Measurements from ENCODE around the gene RIMBP2. TPM values are rescaled to one million over a fixed set of nuclear protein-coding genes. Genes with fewer than 3 reads are reported as not detected.
"Not testable (repeated sequence)": the region's sequence is repeated elsewhere in the genome, so short reads cannot be mapped to it uniquely, and the experiment has no call there.

The RIMBP2 gene
- total RNA-seq, 1 experiment from 2014 or later, result 0.95 TPM

DNA sequence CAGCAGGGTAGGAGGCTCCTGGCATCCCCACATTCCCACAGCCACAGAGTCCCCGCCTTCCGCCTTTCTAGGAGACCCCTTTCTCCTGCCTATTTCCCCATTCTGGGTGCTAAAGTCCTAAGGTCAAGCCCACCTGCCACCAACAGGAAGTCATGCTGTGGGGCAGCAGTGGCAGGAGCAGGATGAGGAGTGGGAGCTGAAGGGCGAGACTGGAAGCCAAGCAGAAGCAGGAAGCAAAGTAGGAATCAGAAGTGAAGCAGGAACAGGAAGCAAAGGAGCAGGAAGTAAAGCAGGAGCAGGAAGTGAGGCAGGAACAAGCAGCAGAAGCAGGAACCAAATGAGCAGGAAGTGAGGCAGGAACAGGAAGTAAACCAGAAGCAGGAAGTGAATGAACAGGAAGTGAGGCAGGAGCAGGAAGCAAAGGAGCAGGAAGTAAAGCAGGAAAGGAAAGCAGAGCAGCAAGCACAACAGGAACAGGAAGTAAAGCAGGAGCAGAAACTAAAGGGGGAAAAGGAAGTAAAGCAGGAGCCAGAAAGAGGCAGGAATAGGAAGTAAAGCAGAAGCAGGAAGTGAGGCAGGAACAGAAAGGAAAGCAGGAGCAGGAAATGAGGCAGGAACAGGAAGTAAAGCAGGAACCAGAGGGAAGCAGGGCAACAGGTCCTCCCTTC, 38.3 kb upstream of the RIMBP2 start:
- no peaks in the 10 kb centered on the region for H3K9me3 ChIP-seq (ENCODE audit: low read depth, low read length, poor library complexity, severe bottlenecking)
- TF ChIP-seq, protein P1, sequence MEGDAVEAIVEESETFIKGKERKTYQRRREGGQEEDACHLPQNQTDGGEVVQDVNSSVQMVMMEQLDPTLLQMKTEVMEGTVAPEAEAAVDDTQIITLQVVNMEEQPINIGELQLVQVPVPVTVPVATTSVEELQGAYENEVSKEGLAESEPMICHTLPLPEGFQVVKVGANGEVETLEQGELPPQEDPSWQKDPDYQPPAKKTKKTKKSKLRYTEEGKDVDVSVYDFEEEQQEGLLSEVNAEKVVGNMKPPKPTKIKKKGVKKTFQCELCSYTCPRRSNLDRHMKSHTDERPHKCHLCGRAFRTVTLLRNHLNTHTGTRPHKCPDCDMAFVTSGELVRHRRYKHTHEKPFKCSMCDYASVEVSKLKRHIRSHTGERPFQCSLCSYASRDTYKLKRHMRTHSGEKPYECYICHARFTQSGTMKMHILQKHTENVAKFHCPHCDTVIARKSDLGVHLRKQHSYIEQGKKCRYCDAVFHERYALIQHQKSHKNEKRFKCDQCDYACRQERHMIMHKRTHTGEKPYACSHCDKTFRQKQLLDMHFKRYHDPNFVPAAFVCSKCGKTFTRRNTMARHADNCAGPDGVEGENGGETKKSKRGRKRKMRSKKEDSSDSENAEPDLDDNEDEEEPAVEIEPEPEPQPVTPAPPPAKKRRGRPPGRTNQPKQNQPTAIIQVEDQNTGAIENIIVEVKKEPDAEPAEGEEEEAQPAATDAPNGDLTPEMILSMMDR (conservative IDR thresholded peaks at IDR 0.05; ENCODE audit: low read depth, low read length), result no peak
- TF ChIP-seq EZH2 (IDR thresholded peaks at IDR 0.05; ENCODE audit: borderline replicate concordance, low read depth, low read length, poor library complexity, severe bottlenecking), result no peak
- no peak overlapping the region for H3K4me3 ChIP-seq (ENCODE audit: low read depth, low read length, poor library complexity, severe bottlenecking)
- DNase-seq (ENCODE audit: low spot score), result no peak
- BruUV-seq (replicated peaks), result no TSS peak
- CTCF ChIA-PET, result no interaction called here
- H3K27ac ChIP-seq (ENCODE audit: low read depth, low read length, poor library complexity, severe bottlenecking), result no peak overlapping the region
- intact Hi-C loops (cut with micrococcal nuclease; ENCODE audit: unreplicated experiment), result no loop called here
- no peaks in the 10 kb centered on the region for H3K4me1 ChIP-seq (ENCODE audit: insufficient read depth, low read length, poor library complexity, severe bottlenecking)
- POLR2A ChIA-PET (ENCODE audit: low non-redundant PET), result no interaction called here
- no peaks in the 10 kb centered on the region for H3K36me3 ChIP-seq (ENCODE audit: insufficient read depth, low read length, poor library complexity, severe bottlenecking)
- H3K27me3 ChIP-seq (replicated peaks; ENCODE audit: insufficient read depth, low read depth, low read length, poor library complexity), result peaks cover 11% of the 10 kb centered on the region

DNA sequence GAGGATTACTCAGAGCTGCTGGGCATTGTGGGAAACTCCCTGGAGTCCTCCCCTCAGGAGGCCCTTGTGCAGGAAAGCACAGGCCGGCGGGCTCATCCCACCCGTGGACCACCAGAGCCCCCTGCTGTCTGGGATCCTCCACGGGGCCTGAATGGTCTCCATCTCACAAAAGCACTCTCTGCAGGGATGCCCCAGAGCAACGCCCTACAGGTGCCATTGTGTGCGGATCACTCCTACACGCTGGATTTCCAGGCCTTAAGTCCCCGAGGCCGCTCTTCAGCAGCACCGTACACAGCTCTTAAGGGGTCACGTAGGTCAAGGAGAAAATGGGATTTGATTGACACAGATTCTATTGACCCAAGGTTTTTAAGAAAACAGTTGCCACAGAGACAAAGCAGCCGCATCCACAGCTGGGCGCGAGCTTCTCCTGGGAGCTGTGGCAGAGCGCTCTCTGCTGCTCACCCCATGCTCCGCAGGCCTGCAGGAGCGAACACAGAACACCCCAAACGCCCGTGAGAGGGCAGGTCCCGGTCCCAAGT, 36.7 kb upstream of the RIMBP2 start:
- no TSS peak for BruUV-seq (replicated peaks)
- no peak overlapping the region for H3K27ac ChIP-seq (ENCODE audit: low read depth, low read length, poor library complexity, severe bottlenecking)
- CTCF ChIA-PET, result no interaction called here
- H3K27me3 ChIP-seq (replicated peaks; ENCODE audit: insufficient read depth, low read depth, low read length, poor library complexity), result peaks cover 11% of the 10 kb centered on the region
- H3K4me3 ChIP-seq (ENCODE audit: low read depth, low read length, poor library complexity, severe bottlenecking), result no peak overlapping the region
- H3K36me3 ChIP-seq (ENCODE audit: insufficient read depth, low read length, poor library complexity, severe bottlenecking), result no peaks in the 10 kb centered on the region
- no peaks in the 10 kb centered on the region for H3K9me3 ChIP-seq (ENCODE audit: low read depth, low read length, poor library complexity, severe bottlenecking)
- POLR2A ChIA-PET (ENCODE audit: low non-redundant PET), result no interaction called here
- DNase-seq (ENCODE audit: low spot score), result no peak
- intact Hi-C loops (cut with micrococcal nuclease; ENCODE audit: unreplicated experiment), result no loop called here
- no peaks in the 10 kb centered on the region for H3K4me1 ChIP-seq (ENCODE audit: insufficient read depth, low read length, poor library complexity, severe bottlenecking)
- TF ChIP-seq EZH2 (IDR thresholded peaks at IDR 0.05; ENCODE audit: borderline replicate concordance, low read depth, low read length, poor library complexity, severe bottlenecking), result no peak
- TF ChIP-seq, protein P1 (conservative IDR thresholded peaks at IDR 0.05; ENCODE audit: low read depth, low read length), result peak; percentile 29

DNA sequence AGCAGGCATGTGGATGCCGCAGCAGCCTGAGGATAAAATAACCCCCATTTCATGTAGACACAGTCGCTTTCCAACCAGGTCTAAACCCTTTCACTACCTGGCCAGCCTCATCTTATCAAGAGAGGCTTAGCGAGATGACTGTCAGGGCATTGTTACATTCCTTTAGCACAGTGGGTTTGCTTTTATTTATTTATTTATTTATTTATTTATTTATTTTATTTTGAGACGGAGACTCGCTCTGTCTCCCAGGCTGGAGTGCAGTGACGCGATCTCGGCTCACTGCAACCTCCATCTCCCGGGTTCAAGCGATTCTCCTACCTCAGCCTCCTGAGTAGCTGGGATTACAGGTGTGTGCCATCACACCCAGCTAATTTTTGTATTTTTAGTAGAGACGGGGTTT, 35.9 kb upstream of the RIMBP2 start:
- H3K9me3 ChIP-seq (ENCODE audit: low read depth, low read length, poor library complexity, severe bottlenecking); CTCF ChIA-PET; BruUV-seq (replicated peaks); DNase-seq (ENCODE audit: low spot score); POLR2A ChIA-PET (ENCODE audit: low non-redundant PET); H3K36me3 ChIP-seq (ENCODE audit: insufficient read depth, low read length, poor library complexity, severe bottlenecking); H3K27ac ChIP-seq (ENCODE audit: low read depth, low read length, poor library complexity, severe bottlenecking); H3K4me1 ChIP-seq (ENCODE audit: insufficient read depth, low read length, poor library complexity, severe bottlenecking); intact Hi-C loops (cut with micrococcal nuclease; ENCODE audit: unreplicated experiment); H3K4me3 ChIP-seq (ENCODE audit: low read depth, low read length, poor library complexity, severe bottlenecking): not testable (repeated sequence)
- peaks cover 11% of the 10 kb centered on the region for H3K27me3 ChIP-seq (replicated peaks; ENCODE audit: insufficient read depth, low read depth, low read length, poor library complexity)

DNA sequence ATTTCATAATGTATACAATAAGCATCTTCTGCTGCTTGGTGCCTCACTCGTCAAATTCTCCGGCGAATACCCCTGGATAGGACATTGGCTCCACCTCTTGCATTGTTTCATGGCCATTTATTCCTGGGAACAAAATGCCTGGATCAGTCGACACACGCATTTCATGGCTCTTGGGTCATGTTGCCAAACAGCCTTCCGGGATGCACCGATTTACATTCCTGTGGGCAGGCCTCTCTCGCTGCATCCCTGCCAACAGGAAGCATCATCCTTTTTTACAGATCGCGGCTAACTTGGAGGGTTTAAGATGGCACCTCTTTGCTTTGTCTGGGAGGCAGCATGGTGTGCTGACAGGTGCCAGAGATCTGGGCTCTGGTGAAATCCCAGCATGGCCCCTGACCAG, 32.7 kb upstream of the RIMBP2 start:
- H3K9me3 ChIP-seq (ENCODE audit: low read depth, low read length, poor library complexity, severe bottlenecking), result no peaks in the 10 kb centered on the region
- TF ChIP-seq, protein P1 (conservative IDR thresholded peaks at IDR 0.05; ENCODE audit: low read depth, low read length), result no peak
- TF ChIP-seq EZH2 (IDR thresholded peaks at IDR 0.05; ENCODE audit: borderline replicate concordance, low read depth, low read length, poor library complexity, severe bottlenecking), result no peak
- no peaks in the 10 kb centered on the region for H3K4me1 ChIP-seq (ENCODE audit: insufficient read depth, low read length, poor library complexity, severe bottlenecking)
- no peaks in the 10 kb centered on the region for H3K36me3 ChIP-seq (ENCODE audit: insufficient read depth, low read length, poor library complexity, severe bottlenecking)
- H3K4me3 ChIP-seq (ENCODE audit: low read depth, low read length, poor library complexity, severe bottlenecking), result no peak overlapping the region
- DNase-seq (ENCODE audit: low spot score), result no peak
- ChIA-PET POLR2A (ENCODE audit: low non-redundant PET) (no interaction called here), CTCF (no interaction called here)
- intact Hi-C loops (cut with micrococcal nuclease; ENCODE audit: unreplicated experiment), result loop anchor here (5.0 kb wide), 4 partner anchors 346 to 721 kb away; no protein-coding TSS in a partner anchor
- no TSS peak for BruUV-seq (replicated peaks)
- H3K27ac ChIP-seq (ENCODE audit: low read depth, low read length, poor library complexity, severe bottlenecking), result no peak overlapping the region
- H3K27me3 ChIP-seq (replicated peaks; ENCODE audit: insufficient read depth, low read depth, low read length, poor library complexity), result peaks cover 11% of the 10 kb centered on the region
